MV-4-11 (cell line): ENCODE measurements around the gene KDM4F.

Experiments used
- DNase-seq: peaks from one replicate; lab custom pipeline; 2025; lab: John Stamatoyannopoulos, UW

The KDM4F gene

DNA sequence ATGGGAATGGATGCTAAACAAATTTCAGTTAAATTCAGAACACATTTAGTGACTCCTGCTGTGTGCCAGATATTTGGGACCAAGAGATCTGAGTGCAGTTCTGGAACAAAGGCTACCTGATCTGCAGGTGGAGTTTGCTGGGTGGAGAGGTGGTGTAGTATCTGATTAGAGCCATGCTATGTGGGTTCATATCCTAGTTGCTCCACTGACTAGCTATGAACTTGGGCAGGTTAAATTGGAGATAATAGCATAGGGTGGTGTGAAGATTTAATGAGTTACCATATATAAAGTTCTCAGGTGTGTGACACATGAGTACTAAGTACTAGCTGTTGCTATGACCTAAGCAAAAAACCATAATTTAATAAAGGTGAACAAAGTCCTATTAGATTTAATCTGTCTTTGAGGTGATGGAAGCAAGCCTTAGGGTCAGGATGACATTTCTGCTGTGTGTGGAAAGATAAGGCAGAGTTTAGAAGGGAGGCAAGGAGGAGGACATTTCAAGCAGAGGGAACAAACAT, 42.5 kb downstream of the KDM4F start:
- no peak for DNase-seq

DNA sequence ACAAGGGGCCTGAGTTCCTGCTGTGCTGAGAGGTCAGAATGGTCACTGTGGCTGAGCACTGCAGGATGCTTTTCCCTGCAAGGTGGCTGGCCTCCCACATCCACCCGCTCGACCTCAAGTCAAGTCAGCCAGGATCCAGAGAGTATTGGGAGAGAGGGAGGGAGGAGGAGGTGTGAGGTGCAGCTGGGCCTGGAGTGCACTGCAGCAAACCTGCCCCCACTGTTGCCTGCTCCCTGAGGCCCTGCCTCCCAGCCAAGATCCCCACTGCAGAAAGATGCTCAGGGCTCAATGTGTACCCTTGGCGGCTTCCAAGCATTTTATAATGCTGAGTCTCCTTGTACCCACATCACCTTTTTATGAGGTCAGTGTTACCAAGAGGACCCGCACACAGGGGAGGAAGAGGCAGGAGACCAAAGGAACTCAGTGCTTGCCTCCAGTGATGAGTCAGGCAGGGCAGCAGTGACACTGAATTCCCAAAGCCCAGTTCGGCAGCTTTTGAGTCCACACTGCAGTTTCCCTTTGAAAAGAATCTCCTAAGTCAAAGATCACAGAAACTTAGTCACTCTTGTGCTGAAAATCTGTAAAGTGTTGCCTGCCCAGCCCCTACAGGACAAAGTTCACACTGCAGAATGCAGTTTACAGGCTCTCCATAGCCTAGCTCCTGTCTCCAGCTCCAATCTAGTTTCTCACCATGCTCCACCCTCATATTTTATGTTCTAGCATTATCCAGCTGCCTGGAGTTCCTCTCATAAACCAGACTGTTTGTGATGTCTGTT, 43.5 kb downstream of the KDM4F start:
- peak; percentile 39 for DNase-seq

DNA sequence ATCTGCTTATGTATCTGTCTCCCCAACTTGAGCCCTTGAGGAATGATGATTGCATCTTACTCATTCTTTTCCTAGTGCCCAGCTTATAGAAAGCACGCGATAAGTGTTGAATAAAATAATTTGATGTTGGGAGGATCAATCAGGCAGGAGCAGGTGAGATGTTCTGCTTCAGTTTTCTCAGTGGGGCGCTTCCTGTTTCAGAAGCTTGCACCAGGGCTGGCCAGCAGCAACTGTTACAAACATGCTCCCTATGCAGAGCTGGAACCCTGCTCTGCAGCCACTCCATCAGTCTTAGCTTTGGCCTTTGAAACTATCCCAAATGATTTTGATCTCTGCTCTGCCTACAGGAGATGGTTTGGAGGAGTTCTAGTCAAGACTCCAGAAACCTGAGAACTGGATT, 44.3 kb downstream of the KDM4F start:
- DNase-seq: no peak

DNA sequence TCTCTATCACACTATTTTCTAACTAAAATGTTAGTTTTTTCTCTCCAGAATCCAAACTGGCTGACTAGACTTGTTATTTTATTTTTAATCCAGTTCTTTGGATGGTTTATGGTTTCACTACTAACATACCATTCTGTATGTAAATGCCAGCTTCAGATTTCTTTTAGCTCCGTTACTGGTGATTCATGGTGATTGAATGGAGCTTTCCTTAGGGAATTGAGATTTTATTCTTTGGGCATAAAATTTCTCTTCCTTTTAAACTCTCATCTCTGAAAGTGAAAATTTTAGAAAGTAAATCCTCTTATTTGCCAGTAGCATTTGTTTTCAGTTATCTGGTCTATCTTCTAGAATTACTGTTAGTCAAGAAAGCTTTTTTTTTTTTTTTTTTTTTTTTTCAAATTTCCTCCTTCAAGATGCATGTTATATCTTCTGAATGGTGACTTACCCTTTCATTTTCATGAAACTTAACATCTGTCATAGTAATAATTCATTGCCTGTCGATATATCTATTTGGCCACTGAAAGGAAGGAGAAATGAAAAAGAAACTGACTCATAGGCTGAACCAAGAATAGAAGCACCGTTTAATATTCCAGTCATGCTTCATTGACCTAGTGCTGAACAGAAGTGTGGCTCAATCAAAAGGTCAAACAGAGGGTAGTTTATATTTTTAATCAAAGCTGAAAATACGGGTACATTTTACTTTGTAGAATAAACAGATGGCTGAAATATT, 46.8 kb downstream of the KDM4F start:
- peak; percentile 91 for DNase-seq

DNA sequence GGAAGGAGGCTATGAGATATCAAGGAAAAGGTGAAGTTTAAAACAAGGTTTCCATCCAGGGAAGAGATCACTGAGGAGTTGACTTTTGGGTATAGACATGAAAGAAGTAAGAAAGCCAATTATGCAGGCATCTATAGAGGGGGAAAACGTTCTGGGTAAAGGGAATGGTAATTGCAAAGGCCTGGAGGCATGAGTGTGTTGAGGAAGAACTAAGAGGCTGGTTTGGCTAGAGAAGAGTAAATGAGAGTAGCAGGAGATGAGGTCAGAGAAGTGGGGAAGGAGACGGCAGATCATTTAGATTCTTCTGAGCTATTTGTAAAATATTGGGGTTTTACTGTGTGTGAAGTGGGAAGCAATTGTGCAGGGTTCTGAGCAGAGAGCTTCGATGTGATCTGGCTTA, 48.0 kb downstream of the KDM4F start:
- no peak for DNase-seq

DNA sequence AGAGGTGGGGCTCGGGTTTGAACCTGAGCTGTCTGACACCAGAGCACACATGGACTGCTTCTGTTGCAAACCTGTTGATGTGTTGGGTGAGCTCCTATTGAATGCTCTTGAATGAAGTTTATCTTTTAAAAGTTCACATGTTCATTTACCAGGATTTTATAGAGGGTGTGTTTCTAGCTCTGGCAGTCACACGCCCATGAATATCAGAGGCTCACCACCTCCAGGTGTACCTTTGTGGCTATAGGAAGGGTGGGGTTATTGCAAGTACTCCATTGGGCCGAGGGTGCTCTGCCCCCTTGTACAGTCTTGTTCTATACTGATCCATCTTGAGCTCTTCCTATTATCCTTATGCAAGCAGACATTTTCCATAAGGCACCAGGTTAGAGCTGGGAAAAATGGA, 49.6 kb downstream of the KDM4F start:
- DNase-seq: no peak

DNA sequence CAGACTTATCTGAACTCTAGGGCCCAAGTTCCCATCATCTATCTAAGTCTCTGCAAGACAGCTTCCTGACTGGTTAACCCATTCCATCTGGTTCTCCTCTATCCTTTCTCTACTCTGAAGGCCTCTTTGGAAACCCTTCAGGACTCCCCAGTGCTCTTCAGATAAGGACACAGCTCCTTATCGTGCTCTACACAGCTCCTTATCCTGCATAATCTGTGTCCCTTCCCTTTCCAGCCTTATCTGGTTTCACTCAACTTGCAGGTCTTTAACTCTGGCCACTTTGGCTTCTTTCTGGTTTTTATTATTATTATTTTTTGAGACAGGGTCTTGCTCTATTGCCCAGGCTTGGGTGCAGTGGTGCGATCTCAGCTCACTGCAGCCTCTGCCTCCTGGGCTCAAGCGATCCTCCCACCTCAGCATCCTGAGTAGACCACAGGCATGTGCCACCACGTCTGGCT, 51.0 kb downstream of the KDM4F start:
- DNase-seq: no peak
